Right kidney (tissue), 9 donors: Measurements from ENCODE around the gene TNFAIP6.
"Not testable (repeated sequence)": the region's sequence is repeated elsewhere in the genome, so short reads cannot be mapped to it uniquely, and the experiment has no call there.

Experiments
- DNase-seq: peaks from one replicate; pipeline ENCODE4 v3.0.0-alpha.2; 2016
- long read RNA-seq, 8 donors: transcript quantifications; one replicate each; lab custom pipeline, GENCODE V29; 2026

The TNFAIP6 gene, protein sequence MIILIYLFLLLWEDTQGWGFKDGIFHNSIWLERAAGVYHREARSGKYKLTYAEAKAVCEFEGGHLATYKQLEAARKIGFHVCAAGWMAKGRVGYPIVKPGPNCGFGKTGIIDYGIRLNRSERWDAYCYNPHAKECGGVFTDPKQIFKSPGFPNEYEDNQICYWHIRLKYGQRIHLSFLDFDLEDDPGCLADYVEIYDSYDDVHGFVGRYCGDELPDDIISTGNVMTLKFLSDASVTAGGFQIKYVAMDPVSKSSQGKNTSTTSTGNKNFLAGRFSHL
- long read RNA-seq, donor 1 = 0 reads
- long read RNA-seq, donor 2, partial matches to known transcripts = 0 of 2 reads
- long read RNA-seq, donor 2, other reads (novel, unspliced or antisense) = 0 of 2 reads
- long read RNA-seq, donor 3 = 0 reads
- long read RNA-seq, donor 4, partial matches to known transcripts = 0 of 2 reads
- long read RNA-seq, donor 4, other reads (novel, unspliced or antisense) = 0 of 2 reads
- long read RNA-seq, donor 5 = 0 reads
- long read RNA-seq, donor 6 = 0 reads
- long read RNA-seq, donor 7, partial matches to known transcripts = 0 of 2 reads
- long read RNA-seq, donor 7, other reads (novel, unspliced or antisense) = 0 of 2 reads
- long read RNA-seq, donor 8 = 0 reads

GRCh38 chr2:151357359-151357758 is at the start of gene TNFAIP6:
Gene TNFAIP6 (plus strand): TSS chr2:151357592. CDS start chr2:151357667, 75 bp downstream.
- DNase-seq = no peak

- not testable (repeated sequence) for DNase-seq
Measured at GRCh38 chr2:151310313-151310712, 47.1 kb upstream of the TNFAIP6 start.

DNA sequence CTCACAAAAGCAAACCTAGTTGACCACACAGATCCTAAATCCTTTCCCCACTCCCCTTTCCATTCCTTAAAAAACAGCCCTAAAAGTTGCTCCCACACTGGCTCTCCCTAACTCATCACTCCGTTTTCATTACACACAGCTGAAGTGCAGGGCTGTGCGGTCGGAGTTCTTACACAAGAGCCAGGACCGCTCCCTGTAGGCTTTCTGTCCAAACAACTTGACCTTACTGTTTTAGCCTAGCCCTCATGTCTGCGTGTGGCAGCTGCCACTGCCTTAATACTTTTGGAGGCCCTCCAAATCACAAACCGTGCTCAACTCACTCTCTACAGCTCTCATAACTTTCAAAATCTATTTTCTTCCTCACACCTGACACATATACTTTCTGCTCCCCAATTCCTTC is 45.0 kb upstream of the TNFAIP6 start:
- DNase-seq = not testable (repeated sequence)

- DNase-seq = peak; percentile 22
Measured at GRCh38 chr2:151315381-151315903, 42.0 kb upstream of the TNFAIP6 start.

- DNase-seq = no peak
Measured at GRCh38 chr2:151325581-151326095, 31.8 kb upstream of the TNFAIP6 start.

GRCh38 chr2:151326554-151326953 is 30.8 kb upstream of the TNFAIP6 start:
- DNase-seq = no peak

GRCh38 chr2:151329998-151330397 is 27.4 kb upstream of the TNFAIP6 start:
- no peak for DNase-seq

GRCh38 chr2:151333083-151333482 is 24.3 kb upstream of the TNFAIP6 start:
- DNase-seq = no peak

DNA sequence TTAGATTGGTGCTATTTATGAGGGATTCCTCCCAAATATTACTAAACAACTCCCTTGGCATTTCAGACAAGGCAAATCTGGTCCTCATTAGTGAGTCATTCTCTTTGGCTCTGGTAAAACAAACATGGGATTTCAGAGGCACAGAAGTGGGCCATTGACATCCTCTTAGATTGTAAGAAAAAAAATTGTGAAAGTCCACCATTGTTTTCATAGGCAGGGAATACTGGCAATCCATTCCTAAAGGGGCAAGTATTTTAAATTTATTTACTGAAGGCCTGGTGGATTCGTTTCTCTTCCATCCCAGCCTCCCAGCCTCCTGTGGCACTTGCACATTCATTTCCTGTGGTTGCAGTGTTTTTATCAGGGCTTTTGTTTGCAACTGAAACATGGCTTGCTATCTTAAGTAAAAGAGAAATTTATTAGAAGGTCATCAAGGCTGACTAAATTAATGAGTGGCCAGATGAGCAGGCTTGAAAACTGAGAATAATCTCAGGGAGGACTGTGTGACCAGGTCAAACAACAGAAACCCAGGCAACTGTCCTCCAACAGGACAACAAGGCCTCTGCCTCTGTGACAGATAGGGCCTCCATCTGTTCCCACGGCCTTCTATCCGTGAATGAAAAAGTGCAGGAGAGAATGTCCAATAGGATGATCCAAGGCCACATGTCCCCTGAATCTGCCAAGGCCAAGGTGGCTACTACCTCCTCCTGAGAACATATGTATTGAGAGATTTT is 23.1 kb upstream of the TNFAIP6 start:
- DNase-seq = no peak

DNA sequence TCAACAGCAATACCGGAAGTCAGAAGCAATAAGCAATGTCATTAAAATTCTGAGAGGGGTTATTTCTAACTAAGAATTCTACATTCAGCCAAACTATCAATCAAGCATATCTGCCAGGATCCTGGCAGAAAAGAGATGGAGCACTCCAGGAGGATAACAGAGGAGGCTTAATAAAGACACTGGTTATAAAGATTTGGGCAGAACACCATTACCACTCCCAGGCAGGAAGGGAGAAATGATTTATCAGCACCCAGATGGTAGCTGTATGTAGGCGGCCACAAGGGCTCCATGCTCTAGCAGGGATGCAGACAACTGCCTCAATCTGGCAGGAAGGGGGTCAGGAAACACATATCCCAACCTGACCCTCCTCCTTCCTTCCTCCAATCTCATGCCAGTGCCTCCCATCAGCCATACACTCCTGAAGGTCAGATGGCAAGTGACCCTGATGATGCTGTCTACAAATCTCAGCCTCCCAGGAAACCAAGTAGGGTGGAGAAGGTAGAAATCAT is 20.5 kb upstream of the TNFAIP6 start:
- no peak for DNase-seq

- DNase-seq = no peak
Measured at GRCh38 chr2:151337643-151338042, 19.7 kb upstream of the TNFAIP6 start.

GRCh38 chr2:151338115-151338514 is 19.3 kb upstream of the TNFAIP6 start:
- no peak for DNase-seq

- no peak for DNase-seq
Measured at GRCh38 chr2:151343073-151343472, 14.3 kb upstream of the TNFAIP6 start.

GRCh38 chr2:151344191-151344590 is 13.2 kb upstream of the TNFAIP6 start:
- DNase-seq = not testable (repeated sequence)

- DNase-seq = no peak
Measured at GRCh38 chr2:151344906-151345305, 12.5 kb upstream of the TNFAIP6 start.

GRCh38 chr2:151347294-151347693 is 10.1 kb upstream of the TNFAIP6 start:
- DNase-seq = no peak

DNA sequence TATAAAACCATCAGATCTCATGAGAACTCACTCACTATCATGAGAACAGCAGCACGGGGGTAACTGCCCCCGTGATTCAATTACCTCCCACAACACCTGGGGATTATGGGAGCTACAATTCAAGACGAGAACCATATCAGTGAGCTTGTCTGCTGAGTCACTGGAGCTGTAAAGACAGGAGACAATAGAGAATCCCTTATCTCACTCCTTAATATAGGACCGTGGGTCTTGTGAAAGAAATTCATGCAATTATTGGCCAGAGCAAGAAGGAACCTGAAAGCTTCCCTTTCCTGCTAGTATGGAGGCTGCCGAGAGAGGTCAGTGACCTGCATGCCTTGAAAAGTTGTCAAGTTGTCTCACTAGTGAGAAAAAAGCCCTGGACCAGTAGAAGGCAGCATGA is 9.5 kb upstream of the TNFAIP6 start:
- no peak for DNase-seq

- DNase-seq = no peak
Measured at GRCh38 chr2:151350579-151351195, 6.7 kb upstream of the TNFAIP6 start.

GRCh38 chr2:151353995-151354394 is 3.4 kb upstream of the TNFAIP6 start:
- DNase-seq = no peak

- DNase-seq = no peak
Measured at GRCh38 chr2:151354807-151355206, 2.6 kb upstream of the TNFAIP6 start.

- DNase-seq = no peak
Measured at GRCh38 chr2:151358166-151358970, 976 bp downstream of the TNFAIP6 start.
